GM18505 (cell line): Measurements from ENCODE around the gene MYT1.
"Not testable (repeated sequence)": the region's sequence is repeated elsewhere in the genome, so short reads cannot be mapped to it uniquely, and the experiment has no call there.

Experiments used
- ATAC-seq: cut with Tn5 transposase; IDR thresholded peaks from one replicate; pipeline ENCODE4 v1.9.1; 2021; ENCODE audit not compliant: unreplicated experiment
- POLR2A ChIP-seq: IDR thresholded peaks from 4 replicates; pipeline ENCODE4 v1.6.1; 2011; ENCODE audit warnings: borderline replicate concordance; ENCODE audit not compliant: insufficient read depth, insufficient read length; ENCODE audit errors: extremely low read depth

MYT1 gene

DNA sequence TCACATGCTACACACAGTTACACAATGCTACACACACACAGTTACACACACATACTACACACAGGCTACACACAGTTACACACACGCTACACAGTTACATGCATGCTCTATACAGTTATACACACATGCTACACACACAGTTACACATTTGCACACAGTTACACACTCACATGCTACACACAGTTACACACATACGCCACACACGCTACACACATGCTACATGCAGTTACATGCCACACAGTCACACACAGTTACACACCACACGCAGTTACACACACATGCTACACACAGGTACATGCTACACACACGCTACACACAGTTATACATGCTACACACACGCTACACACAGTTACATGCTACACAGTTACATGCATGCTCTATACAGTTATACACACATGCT lies 15.6 kb downstream of the MYT1 start:
- no peak for TF ChIP-seq POLR2A
- no peak for ATAC-seq

GRCh38 chr20:64180673-64181072 lies 16.4 kb downstream of the MYT1 start:
- no peak for TF ChIP-seq POLR2A
- ATAC-seq = no peak

DNA sequence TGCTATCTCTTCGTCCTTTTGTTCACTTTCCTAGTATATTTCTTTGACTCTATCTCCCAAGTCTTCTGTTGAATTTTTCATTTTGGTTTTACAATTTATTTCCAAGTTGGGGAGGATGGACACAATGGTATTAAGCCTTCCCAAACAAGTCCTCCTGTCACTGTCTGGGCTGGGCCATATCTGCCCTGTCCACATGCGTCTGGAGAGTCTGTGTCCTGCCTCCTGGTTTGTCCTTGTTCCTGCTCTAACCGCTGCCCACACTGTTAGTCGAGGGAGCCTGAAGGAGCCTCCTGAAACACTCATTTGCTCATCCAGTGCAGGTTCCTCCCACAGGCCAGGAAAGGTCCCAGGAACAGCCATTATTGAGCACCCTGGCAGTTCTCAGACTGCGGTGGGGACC lies 17.1 kb downstream of the MYT1 start:
- no peak for ATAC-seq
- no peak for TF ChIP-seq POLR2A

DNA sequence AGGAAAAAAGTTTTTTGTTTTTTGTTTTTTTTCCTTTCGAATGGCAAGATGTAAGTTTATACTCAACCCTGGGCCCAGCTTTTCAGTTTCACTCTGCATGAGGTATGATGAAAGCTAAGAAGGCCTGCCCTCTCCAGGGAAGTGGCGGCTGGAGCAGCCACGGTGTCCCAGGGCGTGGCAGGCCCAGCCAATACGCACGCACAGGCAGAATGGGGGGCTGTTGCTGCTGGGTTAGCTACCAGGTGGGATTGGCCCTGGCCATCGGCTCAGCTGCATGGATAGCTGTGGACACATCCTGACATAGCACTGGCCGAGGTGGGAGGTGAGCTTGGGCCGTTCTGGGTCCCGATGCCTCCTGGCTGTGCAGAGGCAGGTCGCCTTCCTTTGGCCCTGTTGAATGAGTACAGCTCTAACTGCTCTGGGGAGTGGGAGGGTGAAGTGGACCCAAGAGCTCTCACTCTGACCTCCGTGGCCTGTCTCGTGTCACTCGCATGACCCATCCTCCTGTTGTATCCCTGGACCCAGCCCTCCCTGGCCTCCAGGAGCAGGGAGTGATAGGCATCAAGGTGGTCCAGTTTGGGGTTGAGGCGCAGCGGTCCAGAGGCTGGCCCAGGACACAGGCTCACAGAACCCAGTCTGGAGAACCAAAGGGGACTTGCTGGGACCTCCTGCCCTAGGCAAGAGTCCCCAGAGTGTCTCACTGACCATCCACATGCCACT lies 18.1 kb downstream of the MYT1 start:
- ATAC-seq = no peak
- TF ChIP-seq POLR2A = no peak

DNA sequence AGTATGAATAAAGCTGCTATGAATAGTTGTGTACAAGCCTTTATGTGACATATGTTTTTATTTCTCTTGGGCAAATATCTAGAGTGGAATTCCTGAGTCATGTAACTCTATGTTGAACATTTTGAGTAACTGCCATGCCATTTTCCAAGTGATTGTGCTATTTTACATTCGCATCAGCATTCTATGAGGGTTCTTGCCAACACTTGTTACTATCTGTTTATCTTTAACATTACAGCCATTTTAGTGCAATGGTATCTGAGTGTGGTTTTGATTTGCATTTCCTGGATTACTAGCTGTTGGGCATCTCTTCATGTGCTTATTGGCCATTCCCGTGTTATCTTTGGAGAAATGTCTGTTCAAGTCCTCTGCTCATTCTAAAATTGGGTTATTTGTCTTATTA lies 19.1 kb downstream of the MYT1 start:
- no peak for TF ChIP-seq POLR2A
- no peak for ATAC-seq

- ATAC-seq = no peak
- no peak for TF ChIP-seq POLR2A
These were observed 20.5 kb downstream of the MYT1 start for GRCh38 chr20:64184795-64185194.

DNA sequence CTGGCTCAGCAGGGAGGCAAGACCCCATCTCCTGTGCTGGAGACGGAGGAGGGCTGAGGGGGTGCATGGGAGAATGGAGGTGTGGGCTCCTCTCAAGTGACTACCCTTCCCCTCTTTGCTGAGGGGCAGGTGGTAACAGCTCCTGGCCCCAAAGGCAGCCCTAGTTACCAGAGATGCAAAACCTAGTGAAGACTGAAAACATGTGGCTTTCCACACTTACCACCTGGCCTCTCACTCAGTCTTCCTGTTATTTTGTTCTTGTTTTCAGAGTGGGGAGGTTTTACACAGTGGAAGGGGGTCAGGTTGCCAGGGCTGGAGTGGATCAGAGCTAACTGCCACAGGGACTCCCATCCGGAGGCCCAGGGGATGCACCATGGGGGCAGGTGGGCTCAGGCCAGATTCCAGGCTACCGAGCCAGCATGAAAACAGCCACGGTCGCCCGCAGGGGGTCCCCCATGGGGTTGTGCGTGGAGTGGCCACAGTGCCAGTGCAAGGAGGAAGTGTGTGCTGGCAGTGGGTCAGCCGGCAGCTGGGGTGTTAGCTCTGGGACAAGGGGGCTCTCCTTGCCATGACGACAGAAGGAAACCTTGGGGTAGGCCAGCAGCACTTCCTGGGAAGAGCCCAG lies 21.1 kb downstream of the MYT1 start:
- no peak for TF ChIP-seq POLR2A
- ATAC-seq = no peak

GRCh38 chr20:64186071-64186598 lies 21.9 kb downstream of the MYT1 start:
- no peak for ATAC-seq
- no peak for TF ChIP-seq POLR2A

DNA sequence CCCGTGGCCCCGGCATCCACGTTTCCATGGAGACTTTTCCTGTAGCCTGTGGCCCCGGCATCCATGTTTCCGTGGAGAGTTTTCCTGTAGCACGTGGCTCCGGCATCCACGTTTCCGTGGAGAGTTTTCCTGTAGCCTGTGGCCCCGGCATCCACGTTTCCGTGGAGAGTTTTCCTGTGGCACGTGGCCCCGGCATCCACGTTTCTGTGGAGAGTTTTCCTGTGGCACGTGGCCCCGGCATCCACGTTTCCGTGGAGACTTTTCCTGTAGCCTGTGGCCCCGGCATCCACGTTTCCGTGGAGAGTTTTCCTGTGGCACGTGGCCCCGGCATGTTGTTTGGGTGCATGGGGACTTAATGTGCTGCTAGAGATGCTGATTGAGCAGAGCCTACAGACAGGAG lies 23.0 kb downstream of the MYT1 start:
- ATAC-seq = not testable (repeated sequence)

GRCh38 chr20:64188091-64188490 lies 23.8 kb downstream of the MYT1 start:
- ATAC-seq = no peak
- TF ChIP-seq POLR2A = no peak

- no peak for ATAC-seq
- TF ChIP-seq POLR2A = no peak
These were observed 24.7 kb downstream of the MYT1 start for GRCh38 chr20:64188682-64189529.

GRCh38 chr20:64189530-64189966 lies 25.3 kb downstream of the MYT1 start:
- ATAC-seq = no peak
- TF ChIP-seq POLR2A = no peak

DNA sequence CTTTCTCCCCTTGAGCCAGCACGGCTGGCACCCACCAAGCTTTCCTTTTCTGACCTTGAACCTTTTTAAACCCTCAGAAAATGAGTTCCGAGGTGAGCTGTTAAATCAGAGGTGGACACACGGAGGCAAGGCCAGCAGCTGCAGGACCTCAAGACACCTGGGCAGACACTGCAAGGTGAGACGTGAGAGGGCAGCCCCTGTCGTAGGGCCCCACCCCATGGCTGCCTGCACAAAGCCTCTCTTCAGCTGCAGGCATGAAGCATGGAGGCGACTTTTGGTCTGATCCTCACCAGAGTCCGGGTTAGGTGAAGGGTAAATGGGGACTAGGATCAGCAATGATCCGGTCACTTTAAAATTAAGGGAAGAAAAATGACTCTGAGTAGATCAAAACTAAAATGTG lies 25.7 kb downstream of the MYT1 start:
- no peak for ATAC-seq
- TF ChIP-seq POLR2A = no peak
